Measurements from ENCODE around the gene BRMS1L.
"Not testable (repeated sequence)": the region's sequence is repeated elsewhere in the genome, so short reads cannot be mapped to it uniquely, and the experiment has no call there.

Gene BRMS1L

DNA sequence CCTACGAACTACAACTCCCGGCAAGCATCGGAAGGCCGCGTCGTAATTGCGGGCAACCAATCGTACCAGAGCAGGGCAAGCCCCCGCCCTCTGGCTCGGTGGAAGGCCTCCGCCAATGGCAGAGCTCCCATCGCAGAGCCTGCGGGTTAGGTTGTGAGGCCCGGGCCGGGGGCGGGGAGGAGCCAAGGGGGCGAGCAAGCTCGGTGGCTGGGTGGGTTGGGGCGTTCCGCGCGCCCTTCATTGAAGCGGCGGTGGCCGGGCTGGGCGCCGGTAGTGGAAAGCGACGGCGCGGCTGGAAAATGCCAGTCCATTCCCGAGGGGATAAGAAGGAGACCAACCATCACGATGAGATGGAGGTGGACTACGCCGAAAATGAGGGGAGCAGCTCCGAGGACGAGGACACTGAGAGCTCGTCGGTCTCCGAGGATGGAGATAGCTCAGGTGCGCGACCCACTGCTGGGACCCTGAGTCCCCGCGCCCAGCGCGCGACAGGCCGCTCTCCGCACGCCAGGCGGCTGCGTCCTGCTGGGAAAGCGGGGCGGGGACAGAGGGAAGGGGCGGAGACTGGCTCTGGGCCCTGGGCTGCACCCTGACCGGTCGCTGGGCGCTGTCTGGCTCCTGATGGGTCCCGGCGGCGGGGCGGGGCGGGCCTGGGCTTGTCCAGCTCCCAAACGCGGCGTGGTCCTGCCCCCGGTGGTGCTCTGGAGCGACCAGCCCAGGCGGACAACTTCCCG is at the start of gene BRMS1L:
Gene BRMS1L (plus strand): TSS at position 121 of the 734 bp plus-strand sequence. CDS start 179 bp downstream, at position 300.
- DNase-seq (ENCODE audit: low spot score), result peak; percentile 95

- no peak for DNase-seq (ENCODE audit: low spot score)
Measured at GRCh38 chr14:35776823-35777222, 49.3 kb upstream of the BRMS1L start.

DNA sequence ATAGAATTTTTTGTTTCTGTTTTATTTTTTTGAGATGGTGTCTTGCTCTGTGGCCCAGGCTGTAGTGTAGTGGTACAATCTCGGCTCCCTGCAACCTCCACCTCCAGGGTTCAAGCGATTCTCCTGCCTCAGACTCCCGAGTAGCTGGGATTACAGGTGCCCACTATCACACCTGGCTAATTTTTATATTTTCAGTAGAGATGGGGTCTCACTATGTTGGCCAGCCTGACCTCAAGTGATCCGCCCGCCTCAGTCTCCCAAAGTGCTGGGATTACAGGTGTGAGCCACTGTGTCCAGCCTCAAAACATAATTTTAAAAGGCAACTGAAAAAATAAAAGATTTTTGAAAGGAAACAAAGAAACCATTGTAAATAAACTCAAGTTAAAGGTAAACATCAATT is 48.6 kb upstream of the BRMS1L start:
- not testable (repeated sequence) for DNase-seq (ENCODE audit: low spot score)

DNA sequence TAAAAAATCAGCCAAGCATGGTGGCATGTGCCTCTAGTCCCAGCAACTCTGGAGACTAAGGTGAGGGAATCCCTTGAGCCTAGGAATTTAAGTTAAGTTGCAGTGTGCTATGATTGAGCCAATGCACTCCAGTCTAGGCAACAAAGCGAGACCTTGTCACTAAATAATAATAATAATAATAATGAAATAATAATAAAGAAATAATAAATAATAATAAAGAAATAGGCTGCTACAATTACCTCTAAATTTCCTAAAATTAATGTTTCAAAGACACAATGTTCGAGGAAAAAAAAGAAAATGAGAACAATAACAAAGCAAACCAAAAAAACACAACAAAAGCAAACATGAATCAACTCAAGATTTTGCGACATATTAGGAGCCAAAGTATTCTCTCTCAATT is 46.8 kb upstream of the BRMS1L start:
- DNase-seq (ENCODE audit: low spot score), result no peak

DNA sequence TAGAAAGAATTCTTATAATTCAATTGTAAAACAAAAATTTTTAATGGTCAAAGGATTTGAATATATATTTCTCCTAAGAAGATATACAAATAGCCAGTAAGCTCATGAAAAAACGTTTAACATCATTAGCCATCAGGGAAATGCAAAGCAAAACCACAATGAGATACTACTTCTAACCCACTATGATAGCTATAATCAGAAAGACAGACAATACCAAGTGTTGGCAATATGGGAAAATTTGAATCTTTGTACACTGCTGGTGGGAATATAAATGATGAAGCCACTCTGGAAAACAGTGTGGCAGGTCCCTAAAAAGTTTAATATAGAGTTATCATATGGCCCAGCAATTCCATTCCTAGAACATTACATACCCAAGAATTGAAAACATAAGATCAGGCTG is 42.4 kb upstream of the BRMS1L start:
- DNase-seq (ENCODE audit: low spot score), result no peak

GRCh38 chr14:35786856-35787255 is 39.3 kb upstream of the BRMS1L start:
- no peak for DNase-seq (ENCODE audit: low spot score)

DNA sequence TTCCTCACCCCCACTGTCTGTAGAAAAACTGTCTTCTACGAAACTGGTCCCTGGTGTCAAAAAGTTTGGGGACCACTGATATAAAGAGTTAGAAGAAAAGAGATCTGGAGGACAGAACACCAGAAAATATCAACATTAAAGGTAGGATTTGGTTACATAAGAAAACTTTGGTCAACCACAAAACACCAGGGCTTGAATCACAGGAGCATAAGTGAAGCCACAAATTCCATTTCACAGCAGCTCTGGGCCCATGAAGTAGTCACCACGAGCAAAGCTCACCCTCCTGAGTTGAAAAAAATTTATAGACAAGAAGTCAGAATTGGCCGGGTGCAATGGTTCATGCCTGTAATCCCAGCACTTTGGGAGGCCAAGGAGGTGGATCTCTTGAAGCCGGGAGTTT is 36.5 kb upstream of the BRMS1L start:
- DNase-seq (ENCODE audit: low spot score), result no peak

DNA sequence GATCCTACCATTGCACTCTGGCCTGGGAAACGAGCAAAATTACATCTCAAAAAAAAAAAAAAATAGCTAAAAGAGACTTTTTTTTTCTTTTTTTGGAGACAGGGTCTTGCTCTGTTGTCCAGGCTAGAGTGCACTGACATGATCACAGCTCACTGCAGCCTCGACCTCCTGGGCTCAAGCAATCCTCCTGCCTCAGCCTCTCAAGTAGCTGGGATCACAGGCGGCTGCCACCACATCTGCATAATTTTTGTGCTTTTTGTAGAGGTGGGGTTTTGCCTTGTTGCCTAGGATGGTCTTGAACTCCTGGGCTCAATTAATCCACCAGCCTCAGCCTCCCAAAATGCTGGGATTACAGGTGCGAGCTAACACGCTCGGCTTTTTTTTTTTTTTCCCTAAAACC is 28.3 kb upstream of the BRMS1L start:
- DNase-seq (ENCODE audit: low spot score), result no peak

- DNase-seq (ENCODE audit: low spot score), result no peak
Measured at GRCh38 chr14:35806006-35806907, 19.9 kb upstream of the BRMS1L start.

DNA sequence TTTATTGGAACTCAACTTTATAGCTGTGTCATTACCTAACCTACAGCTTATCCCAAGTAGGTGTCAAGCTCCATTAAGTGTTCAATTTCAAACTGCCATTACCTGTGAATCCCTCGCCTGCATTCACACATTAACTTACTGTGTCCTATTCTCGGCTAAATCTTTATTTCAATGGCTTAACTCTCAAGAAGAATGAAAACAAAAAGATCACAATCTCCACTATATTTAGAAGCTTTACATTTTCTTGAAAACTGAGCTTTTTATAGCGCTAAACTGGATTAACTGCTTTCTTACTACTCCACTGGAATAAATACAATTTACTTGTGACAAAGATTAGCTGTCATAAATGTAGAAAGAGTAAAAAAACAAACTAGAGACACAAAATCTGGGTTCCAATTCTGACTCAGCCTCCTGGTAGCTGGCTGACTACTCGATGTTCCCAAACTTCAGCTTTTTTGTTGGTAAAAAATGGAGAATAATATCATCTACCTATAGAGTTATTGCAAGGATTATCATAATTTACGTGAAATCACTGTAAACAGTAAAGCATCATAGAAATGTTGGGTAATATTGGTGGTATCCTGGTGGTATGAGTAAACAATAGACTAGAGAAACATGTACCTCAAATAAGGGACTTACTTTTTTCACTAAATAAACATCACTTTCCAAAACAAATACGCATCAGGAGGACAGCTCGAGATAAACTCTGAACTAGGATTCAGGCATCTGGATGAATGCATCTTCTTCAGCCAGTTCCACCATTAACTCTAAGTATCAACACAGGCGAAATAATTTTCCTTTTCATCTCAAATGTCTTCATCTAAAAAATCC is 18.8 kb upstream of the BRMS1L start:
- DNase-seq (ENCODE audit: low spot score), result no peak

DNA sequence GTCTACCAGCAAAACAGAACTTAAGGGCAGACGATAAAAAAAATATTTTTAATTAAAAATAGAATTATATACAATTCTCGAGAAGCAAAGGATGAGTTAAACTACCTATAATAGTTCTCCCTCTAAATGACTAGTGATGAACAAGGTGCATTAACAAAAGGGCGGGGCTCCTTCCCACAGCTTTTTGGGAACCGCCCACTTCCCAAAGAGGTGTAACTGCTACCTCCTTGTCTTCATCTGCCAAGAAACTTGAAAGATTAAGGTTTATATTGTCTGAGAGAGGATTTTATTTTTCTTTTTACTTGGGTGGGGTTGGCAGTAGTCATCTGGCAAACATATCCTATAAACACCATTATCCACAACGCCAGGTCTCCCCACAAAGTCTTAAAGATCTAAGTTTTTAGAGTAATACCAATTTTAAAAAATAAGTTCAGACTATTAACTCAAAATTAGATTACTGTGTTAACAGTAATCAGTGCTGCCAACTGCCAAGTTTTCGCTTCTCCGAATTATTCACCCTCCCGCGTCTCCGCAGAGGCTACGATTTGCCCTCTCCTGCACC is 18.0 kb upstream of the BRMS1L start:
- DNase-seq (ENCODE audit: low spot score), result peak; percentile 20

- DNase-seq (ENCODE audit: low spot score), result peak; percentile 95
Measured at GRCh38 chr14:35808638-35809563, 17.2 kb upstream of the BRMS1L start, which contains the start of gene RALGAPA1. Gene RALGAPA1 (minus strand): TSS chr14:35809295. CDS start chr14:35808835, 460 bp downstream.

GRCh38 chr14:35809597-35809996 is 16.5 kb upstream of the BRMS1L start:
- no peak for DNase-seq (ENCODE audit: low spot score)

GRCh38 chr14:35810963-35811362 is 15.2 kb upstream of the BRMS1L start:
- DNase-seq (ENCODE audit: low spot score), result no peak

DNA sequence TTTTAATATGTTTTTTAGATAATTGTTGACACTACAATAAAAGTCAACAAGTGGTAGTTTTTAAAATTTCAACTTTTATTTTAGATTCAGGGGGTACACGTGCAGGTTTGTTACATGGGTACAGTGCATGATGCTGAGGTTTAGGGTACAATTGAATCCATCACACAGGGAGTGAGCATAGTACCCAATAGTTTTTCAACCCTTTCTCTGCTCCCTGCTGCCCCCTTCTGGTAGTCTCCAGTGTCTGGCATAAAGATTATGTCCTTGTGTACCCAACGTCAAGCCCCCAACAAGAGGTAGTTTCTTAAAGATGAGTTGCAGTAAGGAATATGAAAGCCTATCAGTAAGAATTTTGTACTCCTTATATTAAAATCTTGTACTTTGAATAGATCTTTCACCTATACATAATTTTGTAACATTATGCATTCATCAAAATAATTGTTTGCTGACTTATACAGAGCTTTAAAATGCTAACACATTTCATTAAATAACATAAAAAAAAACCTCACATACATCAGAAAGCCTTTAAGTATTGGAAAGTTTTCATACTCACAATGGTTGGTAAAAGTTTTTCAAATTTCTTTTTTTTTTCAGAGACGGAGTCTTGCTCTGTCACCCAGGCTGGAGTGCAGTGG is 11.7 kb upstream of the BRMS1L start:
- DNase-seq (ENCODE audit: low spot score), result peak; percentile 74

GRCh38 chr14:35818346-35819115 is 7.6 kb upstream of the BRMS1L start:
- DNase-seq (ENCODE audit: low spot score), result peak; percentile 45

- DNase-seq (ENCODE audit: low spot score), result no peak
Measured at GRCh38 chr14:35819591-35820540, 6.3 kb upstream of the BRMS1L start.
